GM21360 (cell line): ENCODE measurements around the gene SMAD3.
A peak's percentile ranks its signal among the peaks of the same experiment; 100 is the strongest.
"Not testable (repeated sequence)": the region's sequence is repeated elsewhere in the genome, so short reads cannot be mapped to it uniquely, and the experiment has no call there.

Experiments used
- ATAC-seq: cut with Tn5 transposase; IDR thresholded peaks from one replicate; pipeline ENCODE4 v1.9.1; 2021; ENCODE audit warnings: mild to moderate bottlenecking, moderate library complexity; ENCODE audit not compliant: unreplicated experiment

Gene SMAD3

GRCh38 chr15:67123291-67123690 lies 57.9 kb downstream of the SMAD3 start:
- not testable (repeated sequence) for ATAC-seq

- no peak for ATAC-seq
Observed at GRCh38 chr15:67124111-67124510, 58.7 kb downstream of the SMAD3 start.

GRCh38 chr15:67124911-67125588 lies 59.6 kb downstream of the SMAD3 start:
- no peak for ATAC-seq

- no peak for ATAC-seq
Observed at GRCh38 chr15:67125589-67126502, 60.4 kb downstream of the SMAD3 start.

GRCh38 chr15:67126551-67127330 lies 61.3 kb downstream of the SMAD3 start:
- ATAC-seq = no peak

GRCh38 chr15:67127331-67127664 lies 61.9 kb downstream of the SMAD3 start:
- no peak for ATAC-seq

- no peak for ATAC-seq
Observed at GRCh38 chr15:67127965-67128364, 62.6 kb downstream of the SMAD3 start.

- ATAC-seq = no peak
Observed at GRCh38 chr15:67130166-67130565, 64.8 kb downstream of the SMAD3 start.

- ATAC-seq = no peak
Observed at GRCh38 chr15:67130673-67131601, 65.5 kb downstream of the SMAD3 start.

GRCh38 chr15:67132276-67132675 lies 66.9 kb downstream of the SMAD3 start:
- ATAC-seq = no peak

GRCh38 chr15:67133026-67133425 lies 67.6 kb downstream of the SMAD3 start:
- no peak for ATAC-seq

GRCh38 chr15:67133738-67134066 lies 68.3 kb downstream of the SMAD3 start:
- peak; percentile 17 for ATAC-seq

GRCh38 chr15:67134067-67134838 lies 68.9 kb downstream of the SMAD3 start:
- ATAC-seq = peak; percentile 61

GRCh38 chr15:67134871-67135492 lies 69.6 kb downstream of the SMAD3 start:
- ATAC-seq = no peak

GRCh38 chr15:67135494-67135893 lies 70.1 kb downstream of the SMAD3 start:
- no peak for ATAC-seq

GRCh38 chr15:67136802-67137201 lies 71.4 kb downstream of the SMAD3 start:
- no peak for ATAC-seq

- ATAC-seq = no peak
Observed at GRCh38 chr15:67137319-67137718, 71.9 kb downstream of the SMAD3 start.

GRCh38 chr15:67137951-67138848 lies 72.8 kb downstream of the SMAD3 start:
- ATAC-seq = no peak
